ENCODE data around the gene GRAMD2A. TPM values are rescaled to one million over a fixed set of nuclear protein-coding genes. Genes with fewer than 3 reads are reported as not detected.

The GRAMD2A gene
- total RNA-seq, 4 donors from 2014 or later, result 0.67 to 4.1 TPM; not detected in 2

DNA sequence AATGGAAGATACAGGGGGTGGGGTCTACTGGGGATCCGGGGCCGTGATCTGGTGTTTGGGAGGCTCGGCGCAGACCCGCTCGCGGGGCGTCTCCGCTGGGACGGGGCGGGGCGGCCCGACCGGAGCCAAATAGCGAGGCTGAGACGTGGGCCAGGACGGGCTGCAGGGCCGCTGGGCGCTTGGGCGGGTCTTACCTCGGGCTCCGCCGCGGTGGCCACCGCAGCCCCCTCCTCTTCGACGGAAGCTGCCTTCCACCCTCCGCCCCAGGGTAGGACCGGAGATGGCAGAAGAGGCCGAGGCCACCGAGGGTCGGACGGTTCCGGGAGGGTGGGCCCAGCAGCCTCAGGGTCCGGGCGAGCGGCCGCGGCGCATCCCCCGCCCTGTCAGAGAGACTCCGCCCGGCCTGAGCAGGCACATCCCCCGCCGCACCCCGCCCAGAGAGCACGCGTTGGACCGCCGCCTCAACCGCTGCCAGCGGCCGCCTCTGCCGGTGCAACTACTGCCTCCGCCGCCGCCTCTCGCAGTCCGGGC, 80.0 kb downstream of the GRAMD2A start:
- H3K36me3 ChIP-seq, result no peaks in the 10 kb centered on the region
- peak; percentile 75 to 85 for DNase-seq
- H3K4me1 ChIP-seq, result peaks cover 4% of the 10 kb centered on the region in 2 donors
- H3K27me3 ChIP-seq, result no peaks in the 10 kb centered on the region
- TF ChIP-seq POLR2A (IDR thresholded peaks at IDR 0.05), result no peak
- TF ChIP-seq, protein P1, sequence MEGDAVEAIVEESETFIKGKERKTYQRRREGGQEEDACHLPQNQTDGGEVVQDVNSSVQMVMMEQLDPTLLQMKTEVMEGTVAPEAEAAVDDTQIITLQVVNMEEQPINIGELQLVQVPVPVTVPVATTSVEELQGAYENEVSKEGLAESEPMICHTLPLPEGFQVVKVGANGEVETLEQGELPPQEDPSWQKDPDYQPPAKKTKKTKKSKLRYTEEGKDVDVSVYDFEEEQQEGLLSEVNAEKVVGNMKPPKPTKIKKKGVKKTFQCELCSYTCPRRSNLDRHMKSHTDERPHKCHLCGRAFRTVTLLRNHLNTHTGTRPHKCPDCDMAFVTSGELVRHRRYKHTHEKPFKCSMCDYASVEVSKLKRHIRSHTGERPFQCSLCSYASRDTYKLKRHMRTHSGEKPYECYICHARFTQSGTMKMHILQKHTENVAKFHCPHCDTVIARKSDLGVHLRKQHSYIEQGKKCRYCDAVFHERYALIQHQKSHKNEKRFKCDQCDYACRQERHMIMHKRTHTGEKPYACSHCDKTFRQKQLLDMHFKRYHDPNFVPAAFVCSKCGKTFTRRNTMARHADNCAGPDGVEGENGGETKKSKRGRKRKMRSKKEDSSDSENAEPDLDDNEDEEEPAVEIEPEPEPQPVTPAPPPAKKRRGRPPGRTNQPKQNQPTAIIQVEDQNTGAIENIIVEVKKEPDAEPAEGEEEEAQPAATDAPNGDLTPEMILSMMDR (IDR thresholded peaks at IDR 0.05), result no peak
- H3K9me3 ChIP-seq, result no peaks in the 10 kb centered on the region
- H3K27ac ChIP-seq, result peak overlapping the region; percentile 96 to 97
- intact Hi-C loops (cut with DNase I; ENCODE audit: low total_unique reads), result no loop called here
- H3K4me3 ChIP-seq, result peak overlapping the region; percentile 76 to 94

DNA sequence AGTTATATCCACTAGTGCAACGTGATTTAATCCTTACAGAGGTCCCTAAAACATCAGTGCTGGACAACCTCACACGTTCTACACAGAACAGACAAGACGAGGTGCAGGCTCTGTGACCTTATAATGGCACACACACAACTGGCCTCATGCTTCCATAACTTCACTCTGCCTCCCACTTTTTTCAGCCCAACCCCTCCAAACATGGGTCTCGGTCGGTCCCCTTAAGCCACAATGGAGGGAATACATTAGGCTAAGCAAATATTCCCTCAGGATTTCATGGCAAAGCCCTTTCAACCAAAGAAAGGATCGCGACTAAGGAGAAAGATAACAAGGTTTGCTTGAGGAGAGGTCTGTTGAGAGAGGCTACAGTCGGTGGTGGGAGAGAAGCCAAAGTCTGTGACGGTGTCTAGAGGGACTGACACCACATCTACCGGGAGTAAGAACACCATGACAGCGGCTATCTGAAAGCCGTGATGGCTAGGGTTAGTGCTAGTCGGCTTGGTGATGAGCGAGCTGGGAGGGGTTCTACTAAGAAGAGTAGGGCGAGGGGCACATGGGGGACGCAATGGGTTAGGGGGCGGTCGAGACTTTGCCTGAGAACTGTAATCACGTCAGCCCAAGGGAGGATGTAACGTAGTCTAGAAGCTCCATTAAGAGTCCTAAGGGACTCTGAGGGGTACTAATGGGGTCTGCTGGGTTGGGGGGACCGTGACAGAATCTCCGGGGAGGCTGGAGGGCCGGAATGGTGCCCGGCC, 80.7 kb downstream of the GRAMD2A start:
- Histone ChIP-seq H3K27ac (peak overlapping the region; percentile 96 to 97), H3K36me3 (no peaks in the 10 kb centered on the region), H3K4me1 (peaks cover 4 to 10% of the 10 kb centered on the region in 2 donors), H3K27me3 (no peaks in the 10 kb centered on the region), H3K4me3 (peak overlapping the region; percentile 76 to 94), H3K9me3 (no peaks in the 10 kb centered on the region)
- peak in 1 of 2 donors; percentile 46 for DNase-seq
- TF ChIP-seq, protein P1 (IDR thresholded peaks at IDR 0.05), result no peak
- no peak for TF ChIP-seq POLR2A (IDR thresholded peaks at IDR 0.05)
- intact Hi-C loops (cut with DNase I; ENCODE audit: low total_unique reads), result no loop called here

DNA sequence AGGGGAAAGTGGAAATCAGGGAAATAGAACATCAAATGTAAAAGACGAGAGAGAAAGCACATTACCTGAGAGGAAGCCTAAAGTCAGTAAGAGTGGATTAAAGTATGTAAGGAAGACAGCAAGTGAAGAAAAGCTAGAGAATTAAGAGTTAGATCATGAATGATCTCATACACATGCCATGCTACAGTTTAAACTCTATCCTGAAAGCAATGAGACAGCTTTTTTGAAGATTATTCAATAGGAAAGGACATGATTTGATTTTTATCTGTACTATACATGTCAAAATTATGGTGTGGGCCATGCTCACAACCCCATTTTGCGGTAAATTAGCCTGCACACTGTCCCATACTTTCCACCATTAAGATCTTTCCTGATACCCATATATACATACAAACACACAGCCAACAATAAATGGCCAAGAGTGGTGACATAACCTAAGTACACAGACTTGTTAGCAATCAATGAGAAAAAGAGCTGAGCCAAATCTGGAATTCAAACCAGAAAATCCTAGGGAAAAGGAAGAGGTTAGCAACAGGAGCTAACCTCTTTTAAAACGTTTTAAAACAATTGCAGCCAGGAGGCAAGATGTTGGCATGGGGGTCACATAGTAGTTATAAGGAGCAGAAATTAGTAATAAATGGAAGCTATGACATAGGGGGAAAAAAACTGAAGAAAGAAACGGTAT, 84.1 kb downstream of the GRAMD2A start:
- DNase-seq, result no peak
- Histone ChIP-seq H3K9me3 (no peaks in the 10 kb centered on the region), H3K36me3 (no peaks in the 10 kb centered on the region), H3K4me3 (no peak overlapping the region), H3K27ac (peak overlapping the region in 1 of 2 donors; percentile 18), H3K27me3 (no peaks in the 10 kb centered on the region), H3K4me1 (peaks cover 0 to 10% of the 10 kb centered on the region in 2 donors)
- TF ChIP-seq POLR2A (IDR thresholded peaks at IDR 0.05), result no peak
- TF ChIP-seq, protein P1 (IDR thresholded peaks at IDR 0.05), result no peak
- intact Hi-C loops (cut with DNase I; ENCODE audit: low total_unique reads), result no loop called here

DNA sequence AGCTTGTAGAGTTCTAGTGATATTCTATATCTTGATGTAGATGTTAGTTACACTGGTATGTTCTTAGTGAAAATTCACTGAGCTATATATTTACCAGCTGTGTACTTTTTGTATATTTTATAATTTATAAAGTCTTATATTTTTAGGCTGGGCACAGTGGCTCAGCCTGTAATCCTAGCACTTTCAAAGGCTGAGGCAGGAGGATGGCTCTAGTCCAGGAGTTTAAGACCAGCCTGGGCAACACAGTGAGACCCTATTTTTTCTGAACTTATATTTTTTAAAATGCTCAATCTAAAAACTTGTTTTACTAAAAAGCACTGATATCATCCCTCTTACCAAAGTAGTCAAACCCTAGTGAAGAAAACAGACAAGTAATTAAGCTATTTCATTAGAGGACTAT, 84.8 kb downstream of the GRAMD2A start:
- intact Hi-C loops (cut with DNase I; ENCODE audit: low total_unique reads), result no loop called here
- no peak for TF ChIP-seq POLR2A (IDR thresholded peaks at IDR 0.05)
- TF ChIP-seq, protein P1 (IDR thresholded peaks at IDR 0.05), result no peak
- Histone ChIP-seq H3K36me3 (no peaks in the 10 kb centered on the region), H3K27ac (peak overlapping the region in 1 of 2 donors; percentile 18), H3K4me1 (peaks cover 0 to 10% of the 10 kb centered on the region in 2 donors), H3K4me3 (no peak overlapping the region), H3K9me3 (no peaks in the 10 kb centered on the region), H3K27me3 (no peaks in the 10 kb centered on the region)
- DNase-seq, result no peak

- Histone ChIP-seq H3K4me1 (peaks cover 0 to 10% of the 10 kb centered on the region in 2 donors), H3K36me3 (no peaks in the 10 kb centered on the region), H3K27ac (no peak overlapping the region), H3K27me3 (no peaks in the 10 kb centered on the region), H3K4me3 (no peak overlapping the region), H3K9me3 (no peaks in the 10 kb centered on the region)
- TF ChIP-seq, protein P1 (IDR thresholded peaks at IDR 0.05), result no peak
- no peak for TF ChIP-seq POLR2A (IDR thresholded peaks at IDR 0.05)
- DNase-seq, result no peak
- intact Hi-C loops (cut with DNase I; ENCODE audit: low total_unique reads), result no loop called here
These were observed 85.5 kb downstream of the GRAMD2A start for GRCh38 chr15:72112116-72112515.

Measured in uterus (tissue), 4 donors.